Right lobe of liver (tissue), 4 donors: ENCODE results near the gene PCDHB7.
"Not testable (repeated sequence)": the region's sequence is repeated elsewhere in the genome, so short reads cannot be mapped to it uniquely, and the experiment has no call there.

Experiments
- POLR2A ChIP-seq: fragments of 450-650 bp; IDR thresholded peaks from one replicate; pipeline ENCODE4 v1.6.1; 2017; ENCODE audit warnings: antibody characterized with exemption, mild to moderate bottlenecking
- TF ChIP-seq, protein P1 (sequence below), 4 donors: fragments of 200-600 bp in 3 of 4; fragments of 450-650 bp in 1 of 4; IDR thresholded peaks; one replicate each; pipeline versions ENCODE4 v1.5.1 to v1.8.0; 2016 to 2022; ENCODE audit warnings: antibody characterized with exemption in 4 of 4, mild to moderate bottlenecking in 2 of 4
- donor health status: DM: no; HTN: no; CAD: no.
- donor health status: DM: no; HTN: no; CAD: no.
- donor health status: DM: no; HTN: yes; CAD: no.

- TF ChIP-seq, protein P1, sequence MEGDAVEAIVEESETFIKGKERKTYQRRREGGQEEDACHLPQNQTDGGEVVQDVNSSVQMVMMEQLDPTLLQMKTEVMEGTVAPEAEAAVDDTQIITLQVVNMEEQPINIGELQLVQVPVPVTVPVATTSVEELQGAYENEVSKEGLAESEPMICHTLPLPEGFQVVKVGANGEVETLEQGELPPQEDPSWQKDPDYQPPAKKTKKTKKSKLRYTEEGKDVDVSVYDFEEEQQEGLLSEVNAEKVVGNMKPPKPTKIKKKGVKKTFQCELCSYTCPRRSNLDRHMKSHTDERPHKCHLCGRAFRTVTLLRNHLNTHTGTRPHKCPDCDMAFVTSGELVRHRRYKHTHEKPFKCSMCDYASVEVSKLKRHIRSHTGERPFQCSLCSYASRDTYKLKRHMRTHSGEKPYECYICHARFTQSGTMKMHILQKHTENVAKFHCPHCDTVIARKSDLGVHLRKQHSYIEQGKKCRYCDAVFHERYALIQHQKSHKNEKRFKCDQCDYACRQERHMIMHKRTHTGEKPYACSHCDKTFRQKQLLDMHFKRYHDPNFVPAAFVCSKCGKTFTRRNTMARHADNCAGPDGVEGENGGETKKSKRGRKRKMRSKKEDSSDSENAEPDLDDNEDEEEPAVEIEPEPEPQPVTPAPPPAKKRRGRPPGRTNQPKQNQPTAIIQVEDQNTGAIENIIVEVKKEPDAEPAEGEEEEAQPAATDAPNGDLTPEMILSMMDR (IDR thresholded peaks at IDR 0.05), result not testable (repeated sequence)
- TF ChIP-seq POLR2A, result not testable (repeated sequence)
Measured at GRCh38 chr5:141184117-141184855, 11.8 kb downstream of the PCDHB7 start.
